NOMO-1 (cell line): Measurements from ENCODE around the gene OS9.
"Not testable (repeated sequence)": the region's sequence is repeated elsewhere in the genome, so short reads cannot be mapped to it uniquely, and the experiment has no call there.

Source experiments
- DNase-seq, 2 experiments: peaks; one replicate each; lab custom pipeline; 2025; ENCODE audit not compliant: unreplicated experiment in 2 of 2; lab: John Stamatoyannopoulos, UW

Gene OS9

GRCh38 chr12:57694459-57695019 is 607 bp downstream of the OS9 start:
- DNase-seq: no peak

- DNase-seq: no peak
Observed at GRCh38 chr12:57695770-57696432, 2.0 kb downstream of the OS9 start.

GRCh38 chr12:57697076-57697475 is 3.1 kb downstream of the OS9 start:
- DNase-seq: no peak

- no peak for DNase-seq
Observed at GRCh38 chr12:57698414-57698813, 4.5 kb downstream of the OS9 start.

GRCh38 chr12:57700317-57700716 is 6.4 kb downstream of the OS9 start:
- no peak for DNase-seq

- DNase-seq: no peak
Observed at GRCh38 chr12:57707250-57707649, 13.3 kb downstream of the OS9 start.

- DNase-seq: no peak
Observed at GRCh38 chr12:57708296-57708695, 14.4 kb downstream of the OS9 start.

- no peak for DNase-seq
Observed at GRCh38 chr12:57712701-57713100, 18.8 kb downstream of the OS9 start.

- no peak for DNase-seq
Observed at GRCh38 chr12:57713209-57713608, 19.3 kb downstream of the OS9 start.

- DNase-seq: not testable (repeated sequence)
Observed at GRCh38 chr12:57715036-57715748, 21.3 kb downstream of the OS9 start.

- DNase-seq: no peak
Observed at GRCh38 chr12:57715786-57716185, 21.9 kb downstream of the OS9 start.

GRCh38 chr12:57716305-57716704 is 22.4 kb downstream of the OS9 start:
- DNase-seq: no peak

GRCh38 chr12:57717131-57717530 is 23.2 kb downstream of the OS9 start:
- no peak for DNase-seq

- DNase-seq: no peak
Observed at GRCh38 chr12:57717846-57718640, 24.1 kb downstream of the OS9 start.

GRCh38 chr12:57718641-57719528 is 25.0 kb downstream of the OS9 start:
- no peak for DNase-seq

GRCh38 chr12:57719777-57720605 is 26.1 kb downstream of the OS9 start:
- no peak for DNase-seq

- DNase-seq: no peak
Observed at GRCh38 chr12:57720606-57721595, 27.0 kb downstream of the OS9 start.

GRCh38 chr12:57721846-57722608 is 28.1 kb downstream of the OS9 start:
- not testable (repeated sequence) for DNase-seq
